Uterus (tissue), 2 donors: ENCODE results near the gene NXPH1.

Experiments
- POLR2A ChIP-seq, 2 donors: fragments of 450-650 bp; IDR thresholded peaks; one replicate each; pipeline ENCODE4 v1.6.1; 2016; ENCODE audit warnings: antibody characterized with exemption in 2 of 2, mild to moderate bottlenecking in 1 of 2, moderate library complexity in 1 of 2
- TF ChIP-seq, protein P1 (sequence below), 4 experiments: fragments of 200-600 bp in 2 of 4; fragments of 450-650 bp in 2 of 4; sonication (generic) in 2 of 4; IDR thresholded peaks; one replicate each; pipeline ENCODE4 v1.5.1; 2016 to 2019; ENCODE audit warnings: antibody characterized with exemption in 4 of 4, mild to moderate bottlenecking in 2 of 4, moderate library complexity in 1 of 4

DNA sequence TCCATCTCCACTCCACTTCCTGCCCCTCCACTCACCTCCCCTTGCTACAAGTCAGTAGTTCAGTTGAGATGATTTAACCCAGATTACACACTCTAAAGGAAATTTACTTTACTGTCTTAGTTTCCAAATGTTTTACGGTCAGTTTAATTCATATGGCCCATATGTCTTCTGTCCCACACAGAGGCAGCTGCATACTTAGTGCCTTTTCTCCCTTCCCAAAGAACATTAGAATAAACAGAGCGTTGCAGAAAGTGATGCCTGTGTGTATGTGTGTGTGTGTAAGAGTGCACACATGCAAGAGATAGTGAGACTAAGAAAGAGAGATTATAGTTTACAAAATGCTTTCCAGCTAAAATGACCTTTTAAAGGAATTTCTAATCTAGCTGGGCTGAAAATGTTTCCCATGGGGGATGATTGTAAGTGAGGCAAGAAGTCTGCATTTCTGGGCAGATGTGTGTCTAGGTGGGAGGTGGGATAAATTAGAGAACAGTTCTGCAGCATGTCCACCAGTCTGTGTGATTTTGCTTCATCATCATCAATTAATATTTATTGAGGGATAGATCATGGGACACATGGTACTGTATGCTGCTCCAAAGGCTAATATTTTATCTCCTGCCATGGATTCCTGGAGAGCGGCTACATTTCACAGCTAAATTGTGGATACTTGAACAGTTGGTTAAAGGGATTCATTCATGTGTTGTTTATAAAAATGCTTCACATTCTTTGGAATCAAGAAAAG, 81.5 kb downstream of the NXPH1 start:
- TF ChIP-seq, protein P1, sequence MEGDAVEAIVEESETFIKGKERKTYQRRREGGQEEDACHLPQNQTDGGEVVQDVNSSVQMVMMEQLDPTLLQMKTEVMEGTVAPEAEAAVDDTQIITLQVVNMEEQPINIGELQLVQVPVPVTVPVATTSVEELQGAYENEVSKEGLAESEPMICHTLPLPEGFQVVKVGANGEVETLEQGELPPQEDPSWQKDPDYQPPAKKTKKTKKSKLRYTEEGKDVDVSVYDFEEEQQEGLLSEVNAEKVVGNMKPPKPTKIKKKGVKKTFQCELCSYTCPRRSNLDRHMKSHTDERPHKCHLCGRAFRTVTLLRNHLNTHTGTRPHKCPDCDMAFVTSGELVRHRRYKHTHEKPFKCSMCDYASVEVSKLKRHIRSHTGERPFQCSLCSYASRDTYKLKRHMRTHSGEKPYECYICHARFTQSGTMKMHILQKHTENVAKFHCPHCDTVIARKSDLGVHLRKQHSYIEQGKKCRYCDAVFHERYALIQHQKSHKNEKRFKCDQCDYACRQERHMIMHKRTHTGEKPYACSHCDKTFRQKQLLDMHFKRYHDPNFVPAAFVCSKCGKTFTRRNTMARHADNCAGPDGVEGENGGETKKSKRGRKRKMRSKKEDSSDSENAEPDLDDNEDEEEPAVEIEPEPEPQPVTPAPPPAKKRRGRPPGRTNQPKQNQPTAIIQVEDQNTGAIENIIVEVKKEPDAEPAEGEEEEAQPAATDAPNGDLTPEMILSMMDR (IDR thresholded peaks at IDR 0.05): no peak
- no peak for TF ChIP-seq POLR2A (IDR thresholded peaks at IDR 0.05)
